H7 (cell line): ENCODE results near the gene RCVRN. TPM values are rescaled to one million over a fixed set of nuclear protein-coding genes. Genes with fewer than 3 reads are reported as not detected.

Source experiments
- DNase-seq: peaks from one replicate; pipeline ENCODE4 v3.0.0; 2012
- H3K27me3 ChIP-seq: 2 replicates; pipeline ENCODE4 v1.6.0; 2011; ENCODE audit warnings: mild to moderate bottlenecking, low read length; ENCODE audit not compliant: control insufficient read depth, insufficient read depth
- H3K36me3 ChIP-seq: replicated peaks from 2 replicates; pipeline ENCODE4 v1.5.1; 2011; ENCODE audit warnings: low read length; ENCODE audit not compliant: control insufficient read depth, insufficient read depth
- H3K4me3 ChIP-seq: 2 replicates; pipeline ENCODE4 v1.5.1; 2011; ENCODE audit warnings: low read depth, mild to moderate bottlenecking, control low read depth, low read length, moderate library complexity; ENCODE audit not compliant: insufficient read depth
- total RNA-seq: library from RNA; depleted of rRNA; stranded (reverse); fragments of >200 nt; shearing (Covaris generic); gene quantifications from 2 replicates; pipeline ENCODE4 v1.2.3, GENCODE V29; 2014

Gene RCVRN
- total RNA-seq, 1 experiment from 2014 or later = not detected

GRCh38 chr17:9912121-9913099 is 7.3 kb upstream of the RCVRN start:
- Histone ChIP-seq H3K4me3 (no peak overlapping the region), H3K27me3 (no peaks in the 10 kb centered on the region), H3K36me3 (no peaks in the 10 kb centered on the region)
- no peak for DNase-seq

GRCh38 chr17:9911089-9911488 is 6.0 kb upstream of the RCVRN start:
- H3K27me3 ChIP-seq = no peaks in the 10 kb centered on the region
- H3K36me3 ChIP-seq = no peaks in the 10 kb centered on the region

GRCh38 chr17:9908649-9909042 is 3.6 kb upstream of the RCVRN start:
- no peaks in the 10 kb centered on the region for H3K27me3 ChIP-seq
- no peaks in the 10 kb centered on the region for H3K36me3 ChIP-seq
- no peak for DNase-seq
- H3K4me3 ChIP-seq = no peak overlapping the region

More at GRCh38 chr17:9911089-9911488, 6.0 kb upstream of the RCVRN start:
- no peak overlapping the region for H3K4me3 ChIP-seq
- DNase-seq = no peak

- Histone ChIP-seq H3K27me3 (no peaks in the 10 kb centered on the region), H3K4me3 (no peak overlapping the region), H3K36me3 (no peaks in the 10 kb centered on the region)
- peak; percentile 67 for DNase-seq
Measured at GRCh38 chr17:9907883-9908648, 3.0 kb upstream of the RCVRN start.

- H3K4me3 ChIP-seq = no peak overlapping the region
- no peaks in the 10 kb centered on the region for H3K36me3 ChIP-seq
- H3K27me3 ChIP-seq = no peaks in the 10 kb centered on the region
- no peak for DNase-seq
Measured at GRCh38 chr17:9907131-9907530, 2.1 kb upstream of the RCVRN start.

GRCh38 chr17:9906616-9907015 is 1.5 kb upstream of the RCVRN start:
- no peak overlapping the region for H3K4me3 ChIP-seq
- no peak for DNase-seq
- H3K36me3 ChIP-seq = no peaks in the 10 kb centered on the region
- no peaks in the 10 kb centered on the region for H3K27me3 ChIP-seq

GRCh38 chr17:9905902-9906301 is 831 bp upstream of the RCVRN start:
- H3K4me3 ChIP-seq = no peak overlapping the region
- DNase-seq = peak; percentile 91
- H3K27me3 ChIP-seq = no peaks in the 10 kb centered on the region
- no peaks in the 10 kb centered on the region for H3K36me3 ChIP-seq

GRCh38 chr17:9904277-9905077 is 594 bp downstream of the RCVRN start:
- no peak overlapping the region for H3K4me3 ChIP-seq
- H3K27me3 ChIP-seq = no peaks in the 10 kb centered on the region
- no peaks in the 10 kb centered on the region for H3K36me3 ChIP-seq
- no peak for DNase-seq

GRCh38 chr17:9902120-9902519 is 3.0 kb downstream of the RCVRN start:
- no peak overlapping the region for H3K4me3 ChIP-seq
- H3K27me3 ChIP-seq = no peaks in the 10 kb centered on the region; the same call in 1 of the 2 replicates
- H3K36me3 ChIP-seq = no peaks in the 10 kb centered on the region
- DNase-seq = peak; percentile 65

- DNase-seq = no peak
- Histone ChIP-seq H3K27me3 (peaks cover 1% of the 10 kb centered on the region; the same call in 1 of the 2 replicates), H3K4me3 (no peak overlapping the region), H3K36me3 (no peaks in the 10 kb centered on the region)
Measured at GRCh38 chr17:9900784-9901183, 4.3 kb downstream of the RCVRN start.

- DNase-seq = no peak
- Histone ChIP-seq H3K27me3 (peaks cover 2% of the 10 kb centered on the region; the same call in 1 of the 2 replicates), H3K4me3 (no peak overlapping the region), H3K36me3 (no peaks in the 10 kb centered on the region)
Measured at GRCh38 chr17:9900044-9900594, 5.0 kb downstream of the RCVRN start.

- peaks cover 2% of the 10 kb centered on the region; the same call in 1 of the 2 replicates for H3K27me3 ChIP-seq
- no peaks in the 10 kb centered on the region for H3K36me3 ChIP-seq
- DNase-seq = no peak
- no peak overlapping the region for H3K4me3 ChIP-seq
Measured at GRCh38 chr17:9899280-9900043, 5.6 kb downstream of the RCVRN start.

GRCh38 chr17:9898812-9899211 is 6.3 kb downstream of the RCVRN start:
- H3K36me3 ChIP-seq = no peaks in the 10 kb centered on the region
- no peak overlapping the region for H3K4me3 ChIP-seq
- DNase-seq = no peak
- H3K27me3 ChIP-seq = peaks cover 2% of the 10 kb centered on the region; the same call in 1 of the 2 replicates
